Measurements from ENCODE around the gene TEX51. TPM values are rescaled to one million over a fixed set of nuclear protein-coding genes. Genes with fewer than 3 reads are reported as not detected.

TEX51 gene
- polyA plus RNA-seq, 1 of the 3 experiments (the other 2 are of a cell fraction): not detected

DNA sequence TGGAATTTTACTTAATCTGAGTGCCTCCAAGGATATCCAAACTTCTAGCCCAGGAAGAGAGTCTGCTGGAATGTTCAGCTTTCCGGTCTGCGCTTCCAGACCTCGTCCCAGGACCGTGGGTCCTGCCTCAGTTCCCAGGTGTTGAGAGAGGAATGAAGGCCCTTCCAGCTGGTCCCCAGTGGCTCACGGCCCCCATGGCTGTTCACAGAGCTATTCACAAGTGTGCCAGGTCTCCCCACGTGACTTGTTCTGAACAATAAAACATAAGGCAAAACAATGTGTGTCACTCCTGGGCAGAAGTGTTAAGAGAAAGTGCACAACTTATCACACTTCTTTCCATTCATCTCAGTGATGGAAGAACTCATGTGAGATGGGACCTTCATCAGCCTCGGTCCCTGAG lies 20.1 kb upstream of the TEX51 start:
- Histone ChIP-seq H4K20me1 (ENCODE audit: insufficient read depth) (no peaks in the 10 kb centered on the region), H3F3A (replicated peaks; ENCODE audit: insufficient read depth) (no peaks in the 10 kb centered on the region), H3K4me3 (ENCODE audit: low read depth in 2 of 2, low read length in 1 of 2) (no peak overlapping the region), H3K27me3 (ENCODE audit: insufficient read depth) (no peaks in the 10 kb centered on the region), H3K9ac (no peak overlapping the region), H3K9me2 (no peaks in the 10 kb centered on the region), H3K9me3 (no peaks in the 10 kb centered on the region), H3K4me1 (ENCODE audit: control insufficient read depth in 1 of 2, insufficient read depth in 2 of 2, low read depth in 1 of 2, low read length in 1 of 2) (no peaks in the 10 kb centered on the region), H2AFZ (ENCODE audit: low read depth) (no peak overlapping the region), H3K4me2 (no peak overlapping the region), H3K79me2 (ENCODE audit: insufficient read depth) (no peaks in the 10 kb centered on the region), H3K36me3 (replicated peaks in 1 of 2; ENCODE audit: control insufficient read depth in 1 of 2, insufficient read depth in 2 of 2, low read length in 1 of 2) (no peaks in the 10 kb centered on the region), H3K27ac (ENCODE audit: low read depth in 2 of 2, low read length in 1 of 2) (no peak overlapping the region)
- no peak for DNase-seq
- WGBS (ENCODE audit: low lambda C conversion rate): 46% methylated on average over 7 of the region's 7 CpGs
- no peak for TF ChIP-seq FOXM1 (IDR thresholded peaks at IDR 0.05; ENCODE audit: low read depth)
- TF ChIP-seq NRF1 (IDR thresholded peaks at IDR 0.05; ENCODE audit: low read depth, low read length): no peak
- TF ChIP-seq FOSL2 (IDR thresholded peaks at IDR 0.05; ENCODE audit: borderline replicate concordance, low read depth): no peak
- no peak for TF ChIP-seq SMC3 (IDR thresholded peaks at IDR 0.05; ENCODE audit: low read depth, low read length)
- TF ChIP-seq, protein P1, sequence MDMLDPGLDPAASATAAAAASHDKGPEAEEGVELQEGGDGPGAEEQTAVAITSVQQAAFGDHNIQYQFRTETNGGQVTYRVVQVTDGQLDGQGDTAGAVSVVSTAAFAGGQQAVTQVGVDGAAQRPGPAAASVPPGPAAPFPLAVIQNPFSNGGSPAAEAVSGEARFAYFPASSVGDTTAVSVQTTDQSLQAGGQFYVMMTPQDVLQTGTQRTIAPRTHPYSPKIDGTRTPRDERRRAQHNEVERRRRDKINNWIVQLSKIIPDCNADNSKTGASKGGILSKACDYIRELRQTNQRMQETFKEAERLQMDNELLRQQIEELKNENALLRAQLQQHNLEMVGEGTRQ (IDR thresholded peaks at IDR 0.05; ENCODE audit: borderline replicate concordance, low read depth, low read length): no peak
- TF ChIP-seq POLR2AphosphoS5 (IDR thresholded peaks at IDR 0.05; ENCODE audit: low read depth, low read length): no peak
- TF ChIP-seq, protein P2, sequence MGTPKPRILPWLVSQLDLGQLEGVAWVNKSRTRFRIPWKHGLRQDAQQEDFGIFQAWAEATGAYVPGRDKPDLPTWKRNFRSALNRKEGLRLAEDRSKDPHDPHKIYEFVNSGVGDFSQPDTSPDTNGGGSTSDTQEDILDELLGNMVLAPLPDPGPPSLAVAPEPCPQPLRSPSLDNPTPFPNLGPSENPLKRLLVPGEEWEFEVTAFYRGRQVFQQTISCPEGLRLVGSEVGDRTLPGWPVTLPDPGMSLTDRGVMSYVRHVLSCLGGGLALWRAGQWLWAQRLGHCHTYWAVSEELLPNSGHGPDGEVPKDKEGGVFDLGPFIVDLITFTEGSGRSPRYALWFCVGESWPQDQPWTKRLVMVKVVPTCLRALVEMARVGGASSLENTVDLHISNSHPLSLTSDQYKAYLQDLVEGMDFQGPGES (IDR thresholded peaks at IDR 0.05; ENCODE audit: low read depth, low read length): no peak
- TF ChIP-seq, protein P3, sequence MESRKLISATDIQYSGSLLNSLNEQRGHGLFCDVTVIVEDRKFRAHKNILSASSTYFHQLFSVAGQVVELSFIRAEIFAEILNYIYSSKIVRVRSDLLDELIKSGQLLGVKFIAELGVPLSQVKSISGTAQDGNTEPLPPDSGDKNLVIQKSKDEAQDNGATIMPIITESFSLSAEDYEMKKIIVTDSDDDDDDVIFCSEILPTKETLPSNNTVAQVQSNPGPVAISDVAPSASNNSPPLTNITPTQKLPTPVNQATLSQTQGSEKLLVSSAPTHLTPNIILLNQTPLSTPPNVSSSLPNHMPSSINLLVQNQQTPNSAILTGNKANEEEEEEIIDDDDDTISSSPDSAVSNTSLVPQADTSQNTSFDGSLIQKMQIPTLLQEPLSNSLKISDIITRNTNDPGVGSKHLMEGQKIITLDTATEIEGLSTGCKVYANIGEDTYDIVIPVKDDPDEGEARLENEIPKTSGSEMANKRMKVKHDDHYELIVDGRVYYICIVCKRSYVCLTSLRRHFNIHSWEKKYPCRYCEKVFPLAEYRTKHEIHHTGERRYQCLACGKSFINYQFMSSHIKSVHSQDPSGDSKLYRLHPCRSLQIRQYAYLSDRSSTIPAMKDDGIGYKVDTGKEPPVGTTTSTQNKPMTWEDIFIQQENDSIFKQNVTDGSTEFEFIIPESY (IDR thresholded peaks at IDR 0.05; ENCODE audit: borderline replicate concordance, low read depth): no peak
- TF ChIP-seq MEF2A (IDR thresholded peaks at IDR 0.05; ENCODE audit: borderline replicate concordance, low read depth): no peak
- TF ChIP-seq GABPA (IDR thresholded peaks at IDR 0.05; ENCODE audit: low read depth): no peak
- TF ChIP-seq TEAD4 (IDR thresholded peaks at IDR 0.05; ENCODE audit: borderline replicate concordance, insufficient read depth): no peak
- TF ChIP-seq CHD2 (IDR thresholded peaks at IDR 0.05; ENCODE audit: low read length, partially characterized antibody): no peak
- no peak for TF ChIP-seq TCF12 (IDR thresholded peaks at IDR 0.05)
- no peak for TF ChIP-seq RFX5 (IDR thresholded peaks at IDR 0.05; ENCODE audit: low read length)
- no peak for TF ChIP-seq GATA2 (CRISPR knock-in tag; IDR thresholded peaks at IDR 0.05)
- no peak for TF ChIP-seq MXI1 (IDR thresholded peaks at IDR 0.05; ENCODE audit: low read depth, low read length)
- no peak for TF ChIP-seq NFIC (IDR thresholded peaks at IDR 0.05; ENCODE audit: borderline replicate concordance)
- ChIA-PET POLR2A (no interaction called here), CTCF (interaction anchor here (1.1 kb wide), 2 partner anchors 17 to 94 kb away, joined by 3 read pairs; no protein-coding TSS in a partner anchor)

Measured in SK-N-SH (cell line).